ENCODE data around the gene BOC. TPM values are rescaled to one million over a fixed set of nuclear protein-coding genes. Genes with fewer than 3 reads are reported as not detected.

The BOC gene
- total and polyA plus RNA-seq, 10 of the 15 experiments (the other 5 are each of a cell fraction or from before 2014, with no cell fraction given), result 0.18 TPM; not detected in 9

GRCh38 chr3:113269661-113270060 lies 58.3 kb downstream of the BOC start:
- Histone ChIP-seq H2AFZ (ENCODE audit: control insufficient read depth, low read depth, low read length) (no peak overlapping the region), H4K20me1 (ENCODE audit: control insufficient read depth, insufficient read depth) (no peaks in the 10 kb centered on the region), H3K4me1 (ENCODE audit: control insufficient read depth, insufficient read depth, low read length) (no peaks in the 10 kb centered on the region), H3K36me3 (ENCODE audit: control insufficient read depth in 2 of 2, insufficient read depth in 2 of 2, low read length in 1 of 2) (no peaks in the 10 kb centered on the region), H3K27ac (ENCODE audit: control insufficient read depth, insufficient read depth) (no peak overlapping the region), H3K4me2 (ENCODE audit: control insufficient read depth, insufficient read depth) (no peak overlapping the region), H3K4me3 (no peak overlapping the region), H3K9me3 (replicated peaks; ENCODE audit: control insufficient read depth, insufficient read depth, low read length) (no peaks in the 10 kb centered on the region), H3K9ac (ENCODE audit: control insufficient read depth, insufficient read depth, low read length) (no peak overlapping the region), H3K79me2 (ENCODE audit: control insufficient read depth, insufficient read depth, low read length) (no peaks in the 10 kb centered on the region), H3K27me3 (replicated peaks in 1 of 2; ENCODE audit: control insufficient read depth in 2 of 2, insufficient read depth in 2 of 2, low read length in 1 of 2) (no peaks in the 10 kb centered on the region)
- ChIA-PET SMC1A (ENCODE audit: uncharacterized antibody, unreplicated experiment) (interaction anchor here (0.7 kb wide), 1 partner anchor 12 kb away, joined by 3 read pairs; no protein-coding TSS in a partner anchor), CTCF (interaction anchor here (1.6 kb wide), 1 partner anchor 11 kb away, joined by 4 read pairs; no protein-coding TSS in a partner anchor), RAD21 (ENCODE audit: unreplicated experiment) (no interaction called here), POLR2A (interaction anchor here (1.0 kb wide), 1 partner anchor 13 kb away, joined by 3 read pairs; no protein-coding TSS in a partner anchor)
- TF ChIP-seq HCFC1 (IDR thresholded peaks at IDR 0.05; ENCODE audit: low read length), result no peak
- no peak for TF ChIP-seq POU2F2 (IDR thresholded peaks at IDR 0.05; ENCODE audit: borderline replicate concordance, low read depth, low read length)
- TF ChIP-seq POLR2AphosphoS5 (IDR thresholded peaks at IDR 0.05; ENCODE audit: low read length), result no peak
- no peak for TF ChIP-seq ZBTB11 (CRISPR knock-in tag; IDR thresholded peaks at IDR 0.05)
- TF ChIP-seq JUND (IDR thresholded peaks at IDR 0.05; ENCODE audit: low read depth, low read length), result no peak
- TF ChIP-seq CBFB (IDR thresholded peaks at IDR 0.05; ENCODE audit: low read depth), result no peak
- no peak for TF ChIP-seq PAX8 (IDR thresholded peaks at IDR 0.05)
- TF ChIP-seq STAT1 (conservative IDR thresholded peaks at IDR 0.05), result no peak
- no peak for TF ChIP-seq ESRRA (IDR thresholded peaks at IDR 0.05; ENCODE audit: low read length)
- no peak for TF ChIP-seq BRCA1 (IDR thresholded peaks at IDR 0.05; ENCODE audit: low read depth, low read length)
- no peak for TF ChIP-seq TBL1XR1 (IDR thresholded peaks at IDR 0.05; ENCODE audit: low read depth, low read length)
- DNase-seq (ENCODE audit: low read depth, low spot score) (no peak), FAIRE-seq (no peak), ATAC-seq (no peak)
- intact Hi-C loops (cut with micrococcal nuclease; ENCODE audit: unreplicated experiment) (no loop called here), in situ Hi-C loops (cut with MboI) (no loop called here)
- BruUV-seq (replicated peaks), result no TSS peak
- WGBS (ENCODE audit: insufficient coverage, insufficient replicate concordance, low lambda C conversion rate, missing lambda C conversion rate), result 34% methylated on average over 3 of the region's 3 CpGs

Data from GM12878 (cell line).